ENCODE measurements around the gene TOR3A.

TOR3A gene

GRCh38 chr1:179089827-179090482 lies 8.1 kb downstream of the TOR3A start:
- no peaks in the 10 kb centered on the region for H3K9me3 ChIP-seq
- H3K9ac ChIP-seq = no peak overlapping the region
- H3K4me2 ChIP-seq = no peak overlapping the region
- TF ChIP-seq Cebpa-rat (IDR thresholded peaks at IDR 0.05) = no peak
- no peaks in the 10 kb centered on the region for H3K27me3 ChIP-seq
- H3K4me1 ChIP-seq = peaks cover 57% of the 10 kb centered on the region
- no peak overlapping the region for H3K27ac ChIP-seq
- peaks cover 45% of the 10 kb centered on the region for H4K20me1 ChIP-seq
- H3K4me3 ChIP-seq = no peak overlapping the region
- peaks cover 96% of the 10 kb centered on the region for H3K36me3 ChIP-seq

DNA sequence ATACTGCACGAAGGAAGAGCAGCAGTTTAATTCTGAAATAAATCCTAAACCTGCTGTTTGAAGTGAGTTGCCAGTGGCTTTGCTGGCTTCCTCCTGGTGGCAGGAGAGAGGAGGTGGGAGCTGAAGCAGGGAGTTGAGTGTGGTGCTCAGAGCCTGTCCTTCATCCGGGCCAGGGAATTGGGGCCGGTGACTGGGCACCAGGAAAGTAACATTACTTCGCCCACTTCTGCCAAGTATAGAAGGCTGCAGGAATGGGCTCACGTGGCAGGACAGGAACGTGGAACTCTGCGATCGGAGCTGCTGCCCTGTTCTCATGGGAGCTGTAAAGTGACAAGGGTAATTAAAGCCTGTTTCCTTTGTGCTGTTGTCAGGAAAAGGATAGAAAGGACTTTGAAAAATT lies 8.7 kb downstream of the TOR3A start:
- Histone ChIP-seq H4K20me1 (peaks cover 43% of the 10 kb centered on the region), H3K9ac (no peak overlapping the region), H3K9me3 (no peaks in the 10 kb centered on the region), H3K4me1 (peaks cover 63% of the 10 kb centered on the region), H3K27me3 (no peaks in the 10 kb centered on the region), H3K36me3 (peaks cover 96% of the 10 kb centered on the region), H3K27ac (no peak overlapping the region), H3K4me2 (no peak overlapping the region), H3K4me3 (no peak overlapping the region)
- TF ChIP-seq Cebpa-rat (IDR thresholded peaks at IDR 0.05) = no peak

GRCh38 chr1:179090923-179091322 lies 9.1 kb downstream of the TOR3A start:
- peak overlapping the region; percentile 51; the same call in 1 of the 2 replicates for H3K27ac ChIP-seq
- peaks cover 39% of the 10 kb centered on the region for H4K20me1 ChIP-seq
- H3K4me2 ChIP-seq = no peak overlapping the region
- H3K36me3 ChIP-seq = peaks cover 96% of the 10 kb centered on the region
- H3K9ac ChIP-seq = no peak overlapping the region
- no peaks in the 10 kb centered on the region for H3K27me3 ChIP-seq
- no peak overlapping the region for H3K4me3 ChIP-seq
- no peak for TF ChIP-seq Cebpa-rat (IDR thresholded peaks at IDR 0.05)
- H3K9me3 ChIP-seq = no peaks in the 10 kb centered on the region
- H3K4me1 ChIP-seq = peaks cover 65% of the 10 kb centered on the region

GRCh38 chr1:179091691-179092165 lies 9.9 kb downstream of the TOR3A start:
- Histone ChIP-seq H3K9ac (no peak overlapping the region), H3K27me3 (no peaks in the 10 kb centered on the region), H4K20me1 (peaks cover 36% of the 10 kb centered on the region), H3K4me2 (peak overlapping the region; percentile 3; the same call in 1 of the 2 replicates), H3K4me1 (peaks cover 65% of the 10 kb centered on the region), H3K36me3 (peaks cover 97% of the 10 kb centered on the region), H3K27ac (peak overlapping the region; percentile 51; the same call in 1 of the 2 replicates), H3K4me3 (no peak overlapping the region), H3K9me3 (no peaks in the 10 kb centered on the region)
- no peak for TF ChIP-seq Cebpa-rat (IDR thresholded peaks at IDR 0.05)

DNA sequence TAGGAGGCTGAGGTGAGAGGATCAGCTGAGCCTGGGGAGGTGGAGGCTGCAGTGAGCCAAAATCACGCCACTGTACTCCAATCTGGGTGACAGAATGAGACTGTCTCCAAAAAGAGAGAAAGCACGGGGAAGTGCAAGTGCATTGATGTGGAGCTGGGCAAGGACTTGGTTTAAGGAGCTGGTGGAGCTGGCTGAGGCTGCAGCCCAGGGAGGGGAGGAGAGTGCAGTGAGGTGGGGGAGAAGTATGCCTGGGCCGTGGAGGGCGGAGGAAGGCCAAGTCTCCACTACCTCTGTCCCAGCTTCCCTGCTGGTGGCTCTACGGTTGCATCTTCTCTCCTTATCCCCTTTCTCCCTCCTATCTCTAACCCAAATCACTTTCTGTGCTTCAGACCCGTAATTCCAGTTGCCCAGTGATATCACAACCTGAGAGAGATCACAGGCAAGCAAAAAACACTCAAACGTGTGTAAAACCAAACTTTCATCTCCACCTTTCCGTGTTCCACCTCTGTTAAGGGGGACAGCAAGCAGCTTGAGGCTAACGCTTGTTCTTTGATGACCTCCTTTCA lies 11.1 kb downstream of the TOR3A start:
- Histone ChIP-seq H3K9ac (no peak overlapping the region), H3K4me1 (peaks cover 53% of the 10 kb centered on the region), H3K9me3 (no peaks in the 10 kb centered on the region), H3K36me3 (peaks cover 97% of the 10 kb centered on the region), H3K27ac (no peak overlapping the region), H3K4me3 (no peak overlapping the region), H3K4me2 (no peak overlapping the region), H3K27me3 (no peaks in the 10 kb centered on the region), H4K20me1 (peaks cover 23% of the 10 kb centered on the region)
- TF ChIP-seq Cebpa-rat (IDR thresholded peaks at IDR 0.05) = no peak

DNA sequence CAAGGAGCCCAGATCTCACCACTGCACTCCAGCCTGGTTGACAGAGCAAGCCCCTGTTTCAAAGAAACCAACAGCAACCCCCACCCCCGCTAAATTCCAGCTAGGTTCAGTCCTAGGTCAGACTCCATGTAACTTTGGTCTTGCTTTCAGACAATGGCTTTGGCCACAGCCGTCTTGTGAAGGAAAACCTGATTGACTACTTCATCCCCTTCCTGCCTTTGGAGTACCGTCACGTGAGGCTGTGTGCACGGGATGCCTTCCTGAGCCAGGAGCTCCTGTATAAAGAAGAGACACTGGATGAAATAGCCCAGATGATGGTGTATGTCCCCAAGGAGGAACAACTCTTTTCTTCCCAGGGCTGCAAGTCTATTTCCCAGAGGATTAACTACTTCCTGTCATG lies 12.9 kb downstream of the TOR3A start:
- no peak for TF ChIP-seq Cebpa-rat (IDR thresholded peaks at IDR 0.05)
- Histone ChIP-seq H3K4me3 (no peak overlapping the region), H3K36me3 (peaks cover 89% of the 10 kb centered on the region), H3K27me3 (no peaks in the 10 kb centered on the region), H4K20me1 (peaks cover 16% of the 10 kb centered on the region), H3K27ac (0 out of 2 replicates have a peak overlapping the region, but pooled peaks have one; percentile 14), H3K4me2 (peak overlapping the region; percentile 43), H3K4me1 (peaks cover 36% of the 10 kb centered on the region), H3K9ac (no peak overlapping the region), H3K9me3 (no peaks in the 10 kb centered on the region)

DNA sequence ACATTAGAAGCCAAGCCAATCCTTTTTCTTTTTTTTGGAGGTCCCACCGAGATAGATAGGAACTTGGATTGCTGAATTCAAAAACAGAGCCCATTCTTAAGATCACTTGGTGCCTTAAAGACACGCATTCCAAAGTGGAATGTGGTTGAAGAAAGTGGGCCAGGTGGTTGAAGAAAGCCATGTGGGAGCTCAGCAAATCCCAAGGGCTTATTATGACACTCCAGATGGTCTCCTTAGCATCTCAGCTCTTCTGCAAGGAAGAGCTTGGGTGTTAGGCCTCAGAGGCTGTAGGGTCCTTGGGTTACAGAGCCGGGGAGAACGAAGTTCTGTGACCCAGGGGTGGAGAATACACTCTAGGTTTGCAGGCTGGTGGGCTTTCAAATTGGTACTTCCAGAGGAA lies 13.5 kb downstream of the TOR3A start:
- H3K4me3 ChIP-seq = no peak overlapping the region
- no peaks in the 10 kb centered on the region for H3K27me3 ChIP-seq
- TF ChIP-seq Cebpa-rat (IDR thresholded peaks at IDR 0.05) = no peak
- no peak overlapping the region for H3K9ac ChIP-seq
- H3K36me3 ChIP-seq = peaks cover 84% of the 10 kb centered on the region
- no peaks in the 10 kb centered on the region for H3K9me3 ChIP-seq
- H3K4me1 ChIP-seq = peaks cover 34% of the 10 kb centered on the region
- H4K20me1 ChIP-seq = peaks cover 13% of the 10 kb centered on the region
- peak overlapping the region; percentile 43 for H3K4me2 ChIP-seq
- H3K27ac ChIP-seq = 0 out of 2 replicates have a peak overlapping the region, but pooled peaks have one; percentile 14

- Histone ChIP-seq H3K36me3 (peaks cover 82% of the 10 kb centered on the region), H4K20me1 (peaks cover 9% of the 10 kb centered on the region), H3K9me3 (no peaks in the 10 kb centered on the region)
These were observed 14.1 kb downstream of the TOR3A start for GRCh38 chr1:179095924-179096323.

GRCh38 chr1:179099891-179100290 lies 18.0 kb downstream of the TOR3A start:
- Histone ChIP-seq H3K4me3 (no peak overlapping the region), H3K4me1 (peaks cover 19% of the 10 kb centered on the region), H3K36me3 (peaks cover 48% of the 10 kb centered on the region)

More at GRCh38 chr1:179095924-179096323, 14.1 kb downstream of the TOR3A start:
- no peak overlapping the region for H3K4me3 ChIP-seq
- peaks cover 31% of the 10 kb centered on the region for H3K4me1 ChIP-seq
- no peaks in the 10 kb centered on the region for H3K27me3 ChIP-seq
- no peak overlapping the region for H3K27ac ChIP-seq
- no peak for TF ChIP-seq Cebpa-rat (IDR thresholded peaks at IDR 0.05)
- no peak overlapping the region for H3K4me2 ChIP-seq
- no peak overlapping the region for H3K9ac ChIP-seq

GRCh38 chr1:179101566-179101965 lies 19.7 kb downstream of the TOR3A start:
- H3K27me3 ChIP-seq = no peaks in the 10 kb centered on the region
- H3K9me3 ChIP-seq = no peaks in the 10 kb centered on the region
- H3K4me3 ChIP-seq = no peak overlapping the region
- H3K9ac ChIP-seq = no peak overlapping the region
- no peak overlapping the region for H3K27ac ChIP-seq
- H4K20me1 ChIP-seq = no peaks in the 10 kb centered on the region
- H3K36me3 ChIP-seq = peaks cover 38% of the 10 kb centered on the region
- TF ChIP-seq Cebpa-rat (IDR thresholded peaks at IDR 0.05) = no peak
- no peak overlapping the region for H3K4me2 ChIP-seq
- peaks cover 10% of the 10 kb centered on the region for H3K4me1 ChIP-seq

More at GRCh38 chr1:179099891-179100290, 18.0 kb downstream of the TOR3A start:
- TF ChIP-seq Cebpa-rat (IDR thresholded peaks at IDR 0.05) = no peak
- H3K9me3 ChIP-seq = no peaks in the 10 kb centered on the region
- no peak overlapping the region for H3K4me2 ChIP-seq
- H4K20me1 ChIP-seq = no peaks in the 10 kb centered on the region
- no peaks in the 10 kb centered on the region for H3K27me3 ChIP-seq
- H3K9ac ChIP-seq = no peak overlapping the region
- H3K27ac ChIP-seq = no peak overlapping the region

Measured in BLaER1 (cell line).